Suprapubic skin (tissue), 4 donors: ENCODE data around the gene APOC4.

ENCODE experiments used
- EP300 ChIP-seq: sonication (generic); formaldehyde crosslinking; IDR thresholded peaks from one replicate; pipeline ENCODE4 v1.6.1; 2017; ENCODE audit warnings: antibody characterized with exemption
- POLR2A ChIP-seq, 2 donors: fragments of 450-650 bp; IDR thresholded peaks; one replicate each; pipeline ENCODE4 v1.6.1; 2017; ENCODE audit warnings: antibody characterized with exemption in 2 of 2, mild to moderate bottlenecking in 2 of 2, moderate library complexity in 2 of 2
- POLR2AphosphoS5 ChIP-seq, 3 donors: sonication (generic); formaldehyde crosslinking; IDR thresholded peaks; one replicate each; pipeline ENCODE4 v1.6.1; 2017; ENCODE audit warnings: antibody characterized with exemption in 3 of 3
- TF ChIP-seq, protein P1 (sequence below), 2 donors: fragments of 200-600 bp in 1 of 2; fragments of 450-650 bp in 1 of 2; sonication (generic) in 1 of 2; IDR thresholded peaks; one replicate each; pipeline ENCODE4 v1.5.1; 2016 to 2019; ENCODE audit warnings: antibody characterized with exemption in 2 of 2, mild to moderate bottlenecking in 1 of 2, moderate library complexity in 1 of 2

DNA sequence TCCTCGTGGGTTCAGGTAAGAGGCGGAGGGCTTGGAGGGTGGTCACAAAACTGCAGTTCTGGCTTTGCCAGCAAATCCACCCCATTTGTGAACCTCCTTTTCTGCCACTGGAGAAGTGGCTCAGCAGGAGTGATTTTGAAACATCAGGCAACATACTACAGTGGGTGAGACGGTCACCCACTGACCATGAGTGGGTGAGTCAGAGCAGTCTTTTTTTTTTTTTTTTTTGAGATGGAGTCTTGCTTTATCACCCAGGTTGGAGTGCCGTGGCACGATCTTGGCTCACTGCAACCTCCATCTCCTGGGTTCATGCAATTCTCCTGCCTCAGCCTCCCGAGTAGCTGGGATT is 48.0 kb upstream of the APOC4 start:
- TF ChIP-seq, protein P1, sequence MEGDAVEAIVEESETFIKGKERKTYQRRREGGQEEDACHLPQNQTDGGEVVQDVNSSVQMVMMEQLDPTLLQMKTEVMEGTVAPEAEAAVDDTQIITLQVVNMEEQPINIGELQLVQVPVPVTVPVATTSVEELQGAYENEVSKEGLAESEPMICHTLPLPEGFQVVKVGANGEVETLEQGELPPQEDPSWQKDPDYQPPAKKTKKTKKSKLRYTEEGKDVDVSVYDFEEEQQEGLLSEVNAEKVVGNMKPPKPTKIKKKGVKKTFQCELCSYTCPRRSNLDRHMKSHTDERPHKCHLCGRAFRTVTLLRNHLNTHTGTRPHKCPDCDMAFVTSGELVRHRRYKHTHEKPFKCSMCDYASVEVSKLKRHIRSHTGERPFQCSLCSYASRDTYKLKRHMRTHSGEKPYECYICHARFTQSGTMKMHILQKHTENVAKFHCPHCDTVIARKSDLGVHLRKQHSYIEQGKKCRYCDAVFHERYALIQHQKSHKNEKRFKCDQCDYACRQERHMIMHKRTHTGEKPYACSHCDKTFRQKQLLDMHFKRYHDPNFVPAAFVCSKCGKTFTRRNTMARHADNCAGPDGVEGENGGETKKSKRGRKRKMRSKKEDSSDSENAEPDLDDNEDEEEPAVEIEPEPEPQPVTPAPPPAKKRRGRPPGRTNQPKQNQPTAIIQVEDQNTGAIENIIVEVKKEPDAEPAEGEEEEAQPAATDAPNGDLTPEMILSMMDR (IDR thresholded peaks at IDR 0.05) = no peak
- TF ChIP-seq POLR2AphosphoS5 (IDR thresholded peaks at IDR 0.05) (no peak), POLR2A (IDR thresholded peaks at IDR 0.05) (no peak), EP300 (no peak)
